DMS53 (cell line): ENCODE measurements around the gene SBK1.

ENCODE experiments used
- DNase-seq: peaks from one replicate; lab custom pipeline; 2025; lab: John Stamatoyannopoulos, UW

Gene SBK1

DNA sequence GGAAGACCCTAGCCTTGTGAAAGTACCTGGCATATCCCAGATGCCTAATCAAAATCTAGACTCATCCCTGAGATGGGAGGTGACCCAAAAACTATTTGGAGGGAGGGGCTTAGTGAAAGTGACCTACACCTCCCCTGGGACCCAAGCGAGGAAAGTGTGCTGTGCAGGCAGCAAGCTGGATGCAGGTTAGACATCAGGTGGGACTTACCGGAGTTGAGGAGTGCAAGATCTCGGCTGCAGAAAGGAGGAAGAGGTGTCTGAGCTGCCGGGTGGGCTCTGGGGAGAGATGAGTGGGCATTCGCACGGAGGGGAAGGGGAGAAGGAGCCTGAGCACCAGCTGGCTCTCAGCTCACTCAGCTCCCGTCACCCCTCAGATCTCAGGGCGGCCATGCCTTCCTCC is 10.3 kb upstream of the SBK1 start:
- no peak for DNase-seq

GRCh38 chr16:28283173-28283572 is 9.2 kb upstream of the SBK1 start:
- no peak for DNase-seq

DNA sequence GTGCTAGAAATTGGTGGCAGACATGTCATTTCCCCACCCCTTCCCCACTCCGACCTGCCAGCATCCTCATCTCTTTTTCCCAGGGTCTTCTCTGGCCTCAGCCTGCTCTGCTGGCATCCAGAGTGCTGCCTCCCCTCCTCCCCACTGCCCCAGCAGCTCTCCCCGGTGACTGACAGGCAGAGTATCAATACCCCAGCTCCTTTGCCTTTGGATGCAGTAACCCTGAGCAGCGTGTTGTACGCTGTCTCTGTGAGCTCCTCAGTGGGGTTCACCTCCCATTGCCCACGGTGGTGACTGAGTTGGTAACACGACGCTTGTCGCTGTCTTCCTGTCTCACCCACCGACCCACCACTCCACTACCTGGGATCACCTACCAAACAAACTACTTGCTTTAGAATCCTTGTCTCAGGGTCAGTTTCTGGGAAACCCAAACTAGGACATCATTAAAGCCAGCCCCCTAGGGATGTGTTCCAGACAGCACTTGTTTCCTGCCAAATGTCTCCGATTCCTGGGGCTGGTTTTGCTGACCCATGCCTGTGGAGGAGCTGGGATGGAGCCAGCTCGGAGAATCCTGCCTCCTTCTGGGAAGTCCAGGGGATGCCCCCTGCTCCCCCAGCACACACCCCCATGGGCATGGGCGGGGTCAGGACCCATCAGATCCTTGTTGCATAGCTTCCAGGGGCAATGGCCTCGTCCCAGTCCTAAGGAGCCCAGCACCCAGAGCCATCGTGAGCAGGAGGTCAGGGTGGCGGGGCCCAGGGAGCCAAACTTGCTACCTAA is 8.3 kb upstream of the SBK1 start:
- no peak for DNase-seq

- no peak for DNase-seq
These were observed 6.7 kb upstream of the SBK1 start for GRCh38 chr16:28285649-28286048.

DNA sequence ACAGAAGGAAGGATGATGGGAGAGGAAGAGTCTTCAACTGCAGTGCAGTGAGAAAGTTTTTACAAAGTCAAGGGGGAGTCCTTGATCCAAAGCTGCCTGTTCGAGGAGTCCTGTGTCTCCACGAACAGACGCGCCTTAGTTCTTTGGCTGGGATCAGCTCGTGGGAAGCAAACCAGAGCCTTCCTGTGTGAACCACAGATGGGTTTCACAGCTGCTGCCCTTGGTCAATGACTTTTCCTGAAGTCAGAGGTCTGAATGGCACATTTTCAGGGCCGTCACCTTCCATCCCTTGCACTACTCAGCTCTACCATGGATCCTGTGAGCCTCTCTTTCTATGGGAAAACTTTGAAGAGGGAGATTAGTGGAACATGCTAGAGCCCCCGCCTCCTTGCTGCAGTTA is 4.2 kb upstream of the SBK1 start:
- no peak for DNase-seq

DNA sequence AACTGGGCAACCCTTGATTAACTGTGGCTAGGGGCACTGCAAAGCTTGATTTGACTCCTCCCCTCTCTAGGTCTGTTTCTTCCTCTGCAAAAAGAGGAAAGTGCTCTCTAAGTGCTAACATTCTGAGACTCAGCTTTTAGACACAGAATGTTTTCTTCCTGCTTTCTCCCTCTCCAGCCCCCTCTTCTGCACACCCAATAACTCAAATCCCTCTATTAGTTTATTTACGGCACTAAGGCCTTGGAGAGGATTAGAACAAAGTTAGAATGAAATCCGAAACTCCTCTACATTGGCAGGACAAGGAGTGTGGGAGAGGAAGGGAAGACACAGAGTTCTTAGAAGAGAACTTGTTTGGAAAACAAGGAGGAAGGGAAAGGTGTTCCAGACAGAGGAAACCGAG is 3.3 kb upstream of the SBK1 start:
- no peak for DNase-seq

DNA sequence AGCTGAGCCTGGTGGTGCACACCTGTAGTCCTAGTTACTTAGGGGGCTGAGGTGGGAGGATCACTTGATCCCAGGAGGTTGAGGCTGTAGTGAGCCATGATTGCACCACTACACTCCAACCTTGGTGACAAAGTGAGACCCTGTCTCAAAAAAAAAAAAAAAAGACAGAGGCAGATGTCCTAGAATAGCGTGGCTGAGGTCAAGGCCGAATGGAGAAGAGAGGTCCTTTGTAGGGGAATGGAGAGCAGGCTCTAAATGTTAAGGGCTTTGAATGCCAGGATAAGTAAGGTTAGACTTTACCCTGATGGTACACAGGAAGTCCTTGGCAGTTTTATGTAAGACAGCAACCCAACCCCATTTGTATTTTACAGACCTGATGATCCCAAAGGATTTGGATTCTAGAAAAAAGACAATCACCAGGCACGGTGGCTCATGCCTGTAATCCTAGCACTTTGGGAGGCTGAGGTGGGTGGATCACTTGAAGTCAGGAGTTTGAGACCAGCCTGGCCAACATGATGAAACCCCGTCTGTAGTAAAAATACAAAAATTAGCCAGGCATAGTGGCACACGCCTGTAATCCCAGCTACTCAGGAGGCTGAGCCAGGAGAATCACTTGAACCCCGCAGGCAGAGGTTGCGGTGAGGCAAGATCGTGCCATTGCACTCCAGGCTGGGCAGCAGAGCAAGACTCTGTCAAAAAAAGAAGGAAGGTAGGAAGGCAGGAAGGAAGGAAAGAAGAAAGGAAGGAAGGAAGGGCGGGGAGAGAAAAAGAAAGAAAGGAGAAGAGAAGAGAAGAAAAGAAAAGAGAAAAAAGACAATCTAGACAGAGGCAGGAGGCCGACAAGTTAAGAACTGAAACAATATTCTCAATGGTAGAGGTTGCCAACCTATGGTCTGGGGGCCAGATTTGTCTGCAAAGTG is 2.1 kb upstream of the SBK1 start:
- DNase-seq, result no peak

DNA sequence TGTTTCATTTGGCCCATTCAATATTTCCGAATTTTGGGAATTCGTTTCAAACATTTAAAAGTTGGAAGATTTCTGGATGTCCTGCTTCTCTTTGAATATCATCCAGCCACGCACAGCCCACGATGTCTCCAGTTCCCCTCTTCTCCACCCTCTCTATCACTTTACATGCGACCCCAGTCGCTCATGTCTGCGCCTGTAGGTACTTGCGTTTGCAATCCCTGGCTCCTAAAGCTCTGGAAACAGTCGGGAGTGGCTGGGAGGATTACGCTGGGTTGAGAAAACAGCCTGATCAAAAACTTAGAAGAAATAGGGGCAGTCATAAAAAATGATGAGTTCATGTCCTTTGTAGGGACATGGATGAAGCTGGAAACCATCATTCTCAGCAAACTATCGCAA is 1.5 kb upstream of the SBK1 start:
- DNase-seq, result no peak

- peak; percentile 69 for DNase-seq
These were observed 641 bp downstream of the SBK1 start for GRCh38 chr16:28292731-28293600.

GRCh38 chr16:28293601-28293960 is 1.3 kb downstream of the SBK1 start:
- DNase-seq, result no peak

DNA sequence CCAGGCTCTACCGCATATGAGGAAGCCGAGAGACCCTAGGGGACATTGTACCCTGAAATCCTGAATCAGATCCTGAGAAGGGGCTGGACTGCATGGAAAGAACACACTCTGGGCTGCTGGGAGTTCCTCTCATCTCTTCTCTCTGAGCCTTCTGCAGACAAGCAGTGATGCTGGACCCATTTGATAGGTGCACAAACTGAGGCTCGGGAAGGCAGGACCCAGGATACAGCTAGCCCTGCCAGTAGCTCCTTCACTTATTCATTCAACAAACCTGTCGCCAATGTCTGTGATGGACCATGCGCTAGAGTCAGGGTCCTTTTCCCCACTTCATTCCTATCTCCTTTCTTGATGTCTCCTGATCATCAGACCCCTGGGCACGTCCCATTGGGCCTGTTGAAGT is 1.9 kb downstream of the SBK1 start:
- DNase-seq, result no peak

DNA sequence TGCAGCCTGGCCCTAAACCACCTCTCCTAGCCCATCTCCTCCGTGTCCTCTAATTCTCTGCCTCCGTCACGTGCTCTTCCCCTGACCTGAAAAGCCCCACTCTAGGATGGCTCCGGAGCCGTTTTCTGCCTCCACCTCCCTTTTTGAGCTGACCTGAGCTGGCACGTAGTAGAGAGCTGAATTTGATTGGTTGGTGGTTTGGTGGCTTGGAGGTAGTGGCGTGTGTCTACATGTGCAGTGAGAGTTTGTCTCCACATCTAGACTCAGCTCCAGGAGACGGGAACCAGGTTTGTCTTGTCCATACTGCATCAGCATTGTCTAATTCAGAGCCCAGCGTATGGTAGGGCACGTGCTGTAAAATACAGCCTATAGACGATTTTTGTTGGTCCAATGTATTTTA is 3.0 kb downstream of the SBK1 start:
- no peak for DNase-seq

- DNase-seq, result no peak
These were observed 5.0 kb downstream of the SBK1 start for GRCh38 chr16:28297308-28297707.

GRCh38 chr16:28297784-28298510 is 5.6 kb downstream of the SBK1 start:
- peak; percentile 71 for DNase-seq

DNA sequence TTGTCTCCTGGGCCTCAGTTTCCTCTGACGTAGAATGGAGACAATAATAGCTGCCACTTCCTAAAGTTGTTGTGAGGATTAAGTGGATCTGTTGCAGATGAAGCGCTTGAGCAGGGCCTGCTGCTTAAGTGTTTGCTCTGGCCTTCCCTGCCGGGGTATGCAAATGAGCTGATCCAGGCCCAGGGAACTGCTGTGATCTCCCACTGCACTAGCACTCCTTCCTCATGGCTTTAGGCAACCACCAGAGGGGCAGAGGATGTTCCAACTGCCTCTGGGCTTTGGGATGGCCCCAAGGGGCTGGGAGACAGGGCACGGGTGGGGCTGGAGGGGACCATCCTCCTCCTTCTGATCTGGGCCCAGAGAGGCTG is 6.2 kb downstream of the SBK1 start:
- peak; percentile 88 for DNase-seq

DNA sequence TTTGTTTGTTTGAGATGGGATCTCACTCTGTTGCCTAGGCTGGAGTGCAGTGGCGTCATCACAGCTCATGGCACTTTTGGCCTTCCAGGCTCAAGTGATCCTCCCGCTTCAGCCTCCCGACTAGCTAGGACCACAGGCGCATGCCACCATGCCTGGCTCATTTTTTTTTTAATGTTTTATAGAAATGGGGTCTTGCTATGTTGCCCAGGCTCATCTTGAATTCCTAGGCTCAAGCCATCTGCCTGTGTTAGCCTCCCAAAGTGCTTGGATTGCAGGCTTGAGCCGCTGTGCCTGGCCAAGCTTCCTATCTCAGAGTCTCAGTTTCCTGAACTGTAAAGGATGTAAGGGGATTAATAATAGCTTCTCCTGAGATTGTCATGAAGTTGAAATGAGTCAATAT is 8.0 kb downstream of the SBK1 start:
- DNase-seq, result no peak

GRCh38 chr16:28301154-28301553 is 8.8 kb downstream of the SBK1 start:
- no peak for DNase-seq

- DNase-seq, result no peak
These were observed 9.3 kb downstream of the SBK1 start for GRCh38 chr16:28301620-28302019.

DNA sequence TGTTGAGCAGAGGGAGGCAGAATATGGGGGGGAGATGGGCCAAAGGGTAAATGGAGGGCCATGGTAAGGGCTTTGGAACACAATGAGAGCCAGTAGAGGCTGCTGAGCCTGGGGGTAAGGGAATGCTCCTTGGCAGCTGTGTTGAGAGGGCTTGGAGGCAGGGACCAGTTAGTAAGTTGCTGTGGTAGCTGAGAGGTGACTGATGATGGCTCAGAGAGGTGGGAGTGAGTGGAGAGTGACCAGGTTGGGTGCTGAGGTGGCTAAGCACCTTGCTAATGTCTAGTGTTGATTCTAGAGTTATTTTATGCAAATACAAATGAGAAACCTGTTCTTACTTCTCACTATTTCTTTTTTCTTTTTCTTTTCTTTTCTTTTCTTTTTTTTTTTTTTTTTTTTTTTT is 10.8 kb downstream of the SBK1 start:
- no peak for DNase-seq

DNA sequence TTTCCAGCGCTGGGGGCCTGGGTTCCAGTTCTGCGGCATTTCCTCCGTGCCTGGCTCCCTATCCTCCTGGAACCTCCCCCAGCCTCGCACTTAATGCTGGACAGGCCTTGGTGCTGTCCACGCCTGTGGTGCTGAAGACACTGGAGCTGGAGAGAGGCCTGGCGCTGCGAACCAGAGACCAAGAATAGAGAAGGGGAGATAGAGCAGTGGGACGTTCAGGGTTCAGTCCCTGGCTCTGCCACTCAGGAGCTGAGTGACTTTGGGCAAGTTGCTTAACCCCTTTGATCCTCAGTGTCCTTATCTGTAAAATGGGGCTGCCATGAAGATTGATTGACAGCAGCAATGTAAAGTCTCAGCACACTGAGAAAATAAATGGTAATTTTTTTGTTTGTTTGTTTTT is 11.9 kb downstream of the SBK1 start:
- DNase-seq, result no peak

DNA sequence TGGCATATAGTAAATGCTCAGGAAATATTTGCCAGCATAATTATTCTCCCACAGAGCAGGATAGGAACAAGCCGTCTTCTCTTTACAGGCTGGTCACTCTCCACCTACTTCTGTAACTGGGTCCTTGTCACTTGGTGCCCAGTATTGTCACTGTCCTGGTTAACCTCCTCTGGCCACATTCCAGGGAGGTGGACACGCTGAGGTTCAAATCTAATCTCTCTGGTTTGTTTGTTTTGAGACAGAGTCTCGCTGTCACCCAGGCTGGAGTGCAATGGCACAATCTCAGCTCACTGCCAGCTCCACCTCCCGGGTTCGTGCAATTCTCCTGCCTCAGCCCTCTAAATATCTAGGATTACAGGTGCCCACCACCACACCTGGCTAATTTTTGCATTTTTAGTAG is 15.6 kb downstream of the SBK1 start:
- DNase-seq, result no peak
